ENCODE measurements around the gene KCNJ15. TPM values are rescaled to one million over a fixed set of nuclear protein-coding genes. Genes with fewer than 3 reads are reported as not detected.
A peak's percentile ranks its signal among the peaks of the same experiment; 100 is the strongest.

KCNJ15 gene
- total and polyA plus RNA-seq, 2 experiments from 2014 or later, result 1.2 to 2.1 TPM

DNA sequence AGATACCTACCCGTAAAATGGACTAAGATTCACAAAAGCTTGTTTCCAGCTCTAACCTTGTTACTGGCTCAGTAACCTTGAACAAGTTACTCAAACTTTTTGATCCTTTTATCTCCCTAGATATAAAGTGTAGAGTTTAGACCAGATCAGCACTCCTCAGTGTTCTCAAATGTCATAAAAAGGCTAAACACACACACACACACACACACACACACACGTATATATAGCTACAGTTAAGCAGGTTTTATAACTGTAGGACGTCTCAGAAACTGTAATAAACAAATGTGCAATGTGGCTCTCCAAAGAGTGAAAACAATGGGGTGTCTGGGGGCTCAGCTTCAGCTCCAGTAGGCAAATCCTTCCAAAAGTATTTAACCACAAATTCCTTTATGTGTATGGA lies 34.0 kb downstream of the KCNJ15 start:
- TF ChIP-seq EZH2 (IDR thresholded peaks at IDR 0.05; ENCODE audit: insufficient read depth, poor library complexity, severe bottlenecking), result no peak
- no peak for TF ChIP-seq EZH2phosphoT487 (IDR thresholded peaks at IDR 0.05; ENCODE audit: insufficient read depth, low read depth)
- Histone ChIP-seq H3K9me3 (ENCODE audit: low read depth) (no peaks in the 10 kb centered on the region), H3K27ac (peak overlapping the region; percentile 87), H2AFZ (no peak overlapping the region), H3K79me2 (ENCODE audit: insufficient read depth) (no peaks in the 10 kb centered on the region), H3F3A (ENCODE audit: insufficient read depth) (peaks cover 46% of the 10 kb centered on the region), H3K36me3 (ENCODE audit: low read depth) (no peaks in the 10 kb centered on the region), H3K9ac (no peak overlapping the region), H3K9me2 (ENCODE audit: insufficient read depth) (no peaks in the 10 kb centered on the region), H3K4me1 (ENCODE audit: insufficient read depth) (peaks cover 61% of the 10 kb centered on the region), H4K20me1 (ENCODE audit: insufficient read depth) (no peaks in the 10 kb centered on the region), H3K4me3 (no peak overlapping the region), H3K4me2 (ENCODE audit: unreplicated experiment) (no peak overlapping the region), H3K27me3 (replicated peaks; ENCODE audit: insufficient read depth) (no peaks in the 10 kb centered on the region)
- WGBS, 2 experiments (ENCODE audit: low coverage in 1 of 2, low lambda C conversion rate in 2 of 2, missing lambda C conversion rate in 2 of 2), result 65 to 67% methylated on average over 3 of the region's 3 CpGs
- in situ Hi-C loops (cut with MboI), result no loop called here
- no peak for DNase-seq

DNA sequence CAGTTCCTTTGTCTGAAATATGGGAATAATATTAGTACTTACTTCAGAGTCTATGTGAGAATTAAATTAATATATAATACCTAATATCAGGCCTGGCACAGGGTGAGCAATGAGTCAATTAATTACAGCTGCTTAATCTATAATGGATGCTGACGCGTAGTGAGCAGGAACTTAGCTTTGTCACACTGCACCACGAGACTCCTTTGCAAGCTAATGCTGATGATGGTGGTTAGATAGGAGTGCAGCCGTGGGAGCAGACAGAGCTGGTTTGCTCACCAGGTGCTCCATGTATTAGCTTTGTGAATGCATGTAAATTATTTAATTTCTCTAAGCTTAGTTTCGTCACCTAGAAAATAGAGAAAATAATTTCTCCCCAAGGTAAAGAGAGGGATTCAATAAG lies 35.1 kb downstream of the KCNJ15 start:
- H4K20me1 ChIP-seq (ENCODE audit: insufficient read depth), result no peaks in the 10 kb centered on the region
- in situ Hi-C loops (cut with MboI), result no loop called here
- no peak overlapping the region for H2AFZ ChIP-seq
- no peaks in the 10 kb centered on the region for H3K27me3 ChIP-seq (replicated peaks; ENCODE audit: insufficient read depth)
- H3K4me2 ChIP-seq (ENCODE audit: unreplicated experiment), result no peak overlapping the region
- peaks cover 63% of the 10 kb centered on the region for H3K4me1 ChIP-seq (ENCODE audit: insufficient read depth)
- H3K9me2 ChIP-seq (ENCODE audit: insufficient read depth), result no peaks in the 10 kb centered on the region
- no peaks in the 10 kb centered on the region for H3K9me3 ChIP-seq (ENCODE audit: low read depth)
- DNase-seq, result no peak
- no peaks in the 10 kb centered on the region for H3K79me2 ChIP-seq (ENCODE audit: insufficient read depth)
- 83 to 88% methylated on average over 5 of the region's 5 CpGs for WGBS, 2 experiments (ENCODE audit: low coverage in 1 of 2, low lambda C conversion rate in 2 of 2, missing lambda C conversion rate in 2 of 2)
- H3K4me3 ChIP-seq, result no peak overlapping the region
- H3K36me3 ChIP-seq (ENCODE audit: low read depth), result no peaks in the 10 kb centered on the region
- H3K9ac ChIP-seq, result no peak overlapping the region
- TF ChIP-seq EZH2phosphoT487 (IDR thresholded peaks at IDR 0.05; ENCODE audit: insufficient read depth, low read depth), result no peak
- no peak for TF ChIP-seq EZH2 (IDR thresholded peaks at IDR 0.05; ENCODE audit: insufficient read depth, poor library complexity, severe bottlenecking)
- H3F3A ChIP-seq (ENCODE audit: insufficient read depth), result peaks cover 51% of the 10 kb centered on the region
- H3K27ac ChIP-seq, result 0 out of 2 replicates have a peak overlapping the region, but pooled peaks have one; percentile 9

DNA sequence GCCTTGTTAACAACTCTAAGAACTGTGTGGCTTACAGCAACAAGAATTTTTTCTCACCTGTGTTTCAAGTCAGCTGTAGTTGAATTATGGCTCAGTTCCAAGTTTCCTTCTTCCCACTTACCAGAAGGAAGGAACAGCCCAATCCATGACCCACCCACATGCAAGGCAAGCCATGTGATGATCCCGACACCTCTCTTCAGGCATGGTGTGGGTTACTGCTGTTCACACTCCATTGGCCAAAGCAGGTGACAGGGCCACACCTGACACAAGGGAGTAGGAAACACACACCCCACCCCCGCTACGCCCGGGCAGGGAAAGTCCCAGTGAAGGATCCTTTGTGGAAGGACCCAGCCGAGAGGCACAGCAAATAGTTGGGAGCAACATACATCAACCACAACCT lies 36.3 kb downstream of the KCNJ15 start:
- H3K27me3 ChIP-seq (replicated peaks; ENCODE audit: insufficient read depth), result no peaks in the 10 kb centered on the region

GRCh38 chr21:38293765-38294164 lies 37.0 kb downstream of the KCNJ15 start:
- Histone ChIP-seq H3K27ac (no peak overlapping the region), H3K36me3 (ENCODE audit: low read depth) (no peaks in the 10 kb centered on the region), H3K9me2 (ENCODE audit: insufficient read depth) (no peaks in the 10 kb centered on the region), H3K9me3 (ENCODE audit: low read depth) (no peaks in the 10 kb centered on the region), H3K9ac (no peak overlapping the region), H3K4me2 (ENCODE audit: unreplicated experiment) (no peak overlapping the region), H3F3A (ENCODE audit: insufficient read depth) (peaks cover 56% of the 10 kb centered on the region), H2AFZ (no peak overlapping the region), H3K4me1 (ENCODE audit: insufficient read depth) (peaks cover 66% of the 10 kb centered on the region), H4K20me1 (ENCODE audit: insufficient read depth) (no peaks in the 10 kb centered on the region), H3K27me3 (replicated peaks; ENCODE audit: insufficient read depth) (no peaks in the 10 kb centered on the region), H3K79me2 (ENCODE audit: insufficient read depth) (no peaks in the 10 kb centered on the region), H3K4me3 (no peak overlapping the region)
- 93 to 95% methylated on average over 5 of the region's 5 CpGs for WGBS, 2 experiments (ENCODE audit: low coverage in 1 of 2, low lambda C conversion rate in 2 of 2, missing lambda C conversion rate in 2 of 2)
- no peak for DNase-seq
- TF ChIP-seq EZH2 (IDR thresholded peaks at IDR 0.05; ENCODE audit: insufficient read depth, poor library complexity, severe bottlenecking) (no peak), EZH2phosphoT487 (IDR thresholded peaks at IDR 0.05; ENCODE audit: insufficient read depth, low read depth) (no peak)
- in situ Hi-C loops (cut with MboI), result no loop called here

More for the DNA sequence above, 36.3 kb downstream of the KCNJ15 start:
- Histone ChIP-seq H3F3A (ENCODE audit: insufficient read depth) (peaks cover 55% of the 10 kb centered on the region), H3K79me2 (ENCODE audit: insufficient read depth) (no peaks in the 10 kb centered on the region), H4K20me1 (ENCODE audit: insufficient read depth) (no peaks in the 10 kb centered on the region), H3K4me1 (ENCODE audit: insufficient read depth) (peaks cover 66% of the 10 kb centered on the region), H3K9me2 (ENCODE audit: insufficient read depth) (no peaks in the 10 kb centered on the region), H2AFZ (no peak overlapping the region), H3K36me3 (ENCODE audit: low read depth) (no peaks in the 10 kb centered on the region), H3K27ac (no peak overlapping the region), H3K9ac (no peak overlapping the region), H3K4me3 (no peak overlapping the region), H3K9me3 (ENCODE audit: low read depth) (no peaks in the 10 kb centered on the region), H3K4me2 (ENCODE audit: unreplicated experiment) (no peak overlapping the region)
- TF ChIP-seq EZH2 (IDR thresholded peaks at IDR 0.05; ENCODE audit: insufficient read depth, poor library complexity, severe bottlenecking) (no peak), EZH2phosphoT487 (IDR thresholded peaks at IDR 0.05; ENCODE audit: insufficient read depth, low read depth) (no peak)
- DNase-seq, result no peak
- WGBS, 2 experiments (ENCODE audit: low coverage in 1 of 2, low lambda C conversion rate in 2 of 2, missing lambda C conversion rate in 2 of 2), result 97% methylated on average over 5 of the region's 5 CpGs
- in situ Hi-C loops (cut with MboI), result no loop called here

DNA sequence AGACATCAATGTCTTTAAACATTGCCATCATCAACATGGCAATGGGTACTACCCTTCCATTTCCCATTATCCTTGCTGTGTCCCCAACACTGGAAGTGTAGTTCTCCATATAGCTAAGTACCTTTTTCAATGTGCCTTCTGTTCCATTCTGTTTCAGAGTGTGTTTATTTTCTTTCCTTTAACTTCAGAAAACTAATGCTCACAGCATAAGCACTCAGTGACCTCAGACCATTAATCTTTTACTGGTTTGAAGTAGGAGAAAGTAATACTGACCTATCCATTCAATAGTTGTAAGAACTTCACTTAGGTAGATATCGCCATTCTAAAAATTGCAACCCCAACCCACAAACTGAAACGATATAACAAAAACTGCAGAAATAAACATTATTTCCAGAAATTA lies 37.8 kb downstream of the KCNJ15 start:
- Histone ChIP-seq H3K9me3 (ENCODE audit: low read depth) (no peaks in the 10 kb centered on the region), H3K27ac (no peak overlapping the region), H2AFZ (no peak overlapping the region), H3K9ac (no peak overlapping the region), H3K27me3 (replicated peaks; ENCODE audit: insufficient read depth) (no peaks in the 10 kb centered on the region), H3K4me2 (ENCODE audit: unreplicated experiment) (no peak overlapping the region), H3K4me3 (no peak overlapping the region), H3K9me2 (ENCODE audit: insufficient read depth) (no peaks in the 10 kb centered on the region), H4K20me1 (ENCODE audit: insufficient read depth) (no peaks in the 10 kb centered on the region), H3F3A (ENCODE audit: insufficient read depth) (peaks cover 49% of the 10 kb centered on the region), H3K79me2 (ENCODE audit: insufficient read depth) (no peaks in the 10 kb centered on the region), H3K4me1 (ENCODE audit: insufficient read depth) (peaks cover 60% of the 10 kb centered on the region), H3K36me3 (ENCODE audit: low read depth) (no peaks in the 10 kb centered on the region)
- WGBS, 2 experiments (ENCODE audit: low coverage in 1 of 2, low lambda C conversion rate in 2 of 2, missing lambda C conversion rate in 2 of 2), result 99 to 100% methylated on average over 2 of the region's 2 CpGs
- DNase-seq, result no peak
- in situ Hi-C loops (cut with MboI), result no loop called here
- no peak for TF ChIP-seq EZH2phosphoT487 (IDR thresholded peaks at IDR 0.05; ENCODE audit: insufficient read depth, low read depth)
